Sigmoid colon (tissue), 4 donors: Measurements from ENCODE around the gene CCDC195.

Source experiments
- EP300 ChIP-seq, 4 donors: sonication (generic); formaldehyde crosslinking; IDR thresholded peaks; one replicate each; pipeline ENCODE4 v1.6.1; 2017; ENCODE audit warnings: antibody characterized with exemption in 4 of 4
- POLR2A ChIP-seq, 2 donors: fragments of 450-650 bp; IDR thresholded peaks; one replicate each; pipeline ENCODE4 v1.6.1; 2016; ENCODE audit warnings: antibody characterized with exemption in 2 of 2, mild to moderate bottlenecking in 2 of 2, moderate library complexity in 2 of 2
- TF ChIP-seq, protein P1 (sequence below), 4 experiments: fragments of 450-650 bp in 3 of 4; fragments of 200-600 bp in 1 of 4; IDR thresholded peaks; one replicate each; pipeline ENCODE4 v1.5.1; 2016 to 2019; ENCODE audit warnings: antibody characterized with exemption in 4 of 4, mild to moderate bottlenecking in 3 of 4, moderate library complexity in 2 of 4

DNA sequence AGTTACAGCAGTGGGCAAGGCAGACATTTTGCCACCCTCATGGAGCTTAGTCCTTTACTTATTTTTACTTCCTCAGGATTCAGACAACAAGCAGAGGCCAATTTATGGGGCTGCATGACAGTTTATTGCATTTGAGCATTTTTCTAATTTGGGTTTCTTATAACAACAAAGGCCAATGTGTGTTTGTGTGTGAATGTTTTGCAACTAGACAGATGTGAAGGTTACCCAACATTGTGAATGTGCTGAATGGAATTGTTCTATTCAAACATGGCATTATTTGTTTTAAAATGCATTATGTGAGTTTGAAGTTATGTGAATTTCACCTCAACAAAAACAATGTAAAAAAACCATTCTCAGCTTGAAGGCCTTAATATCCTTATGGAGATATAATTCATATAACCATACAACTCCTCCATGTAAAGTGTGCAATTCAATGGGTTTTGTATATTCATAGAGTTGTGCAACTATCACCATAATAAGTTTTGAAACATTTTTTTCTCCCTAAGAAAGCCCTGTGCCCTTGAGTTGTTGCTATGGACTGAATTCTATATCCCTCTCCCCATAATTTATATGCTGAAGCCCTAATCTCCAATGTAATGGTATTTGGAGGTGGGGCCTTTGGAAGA, 57.3 kb downstream of the CCDC195 start:
- TF ChIP-seq, protein P1, sequence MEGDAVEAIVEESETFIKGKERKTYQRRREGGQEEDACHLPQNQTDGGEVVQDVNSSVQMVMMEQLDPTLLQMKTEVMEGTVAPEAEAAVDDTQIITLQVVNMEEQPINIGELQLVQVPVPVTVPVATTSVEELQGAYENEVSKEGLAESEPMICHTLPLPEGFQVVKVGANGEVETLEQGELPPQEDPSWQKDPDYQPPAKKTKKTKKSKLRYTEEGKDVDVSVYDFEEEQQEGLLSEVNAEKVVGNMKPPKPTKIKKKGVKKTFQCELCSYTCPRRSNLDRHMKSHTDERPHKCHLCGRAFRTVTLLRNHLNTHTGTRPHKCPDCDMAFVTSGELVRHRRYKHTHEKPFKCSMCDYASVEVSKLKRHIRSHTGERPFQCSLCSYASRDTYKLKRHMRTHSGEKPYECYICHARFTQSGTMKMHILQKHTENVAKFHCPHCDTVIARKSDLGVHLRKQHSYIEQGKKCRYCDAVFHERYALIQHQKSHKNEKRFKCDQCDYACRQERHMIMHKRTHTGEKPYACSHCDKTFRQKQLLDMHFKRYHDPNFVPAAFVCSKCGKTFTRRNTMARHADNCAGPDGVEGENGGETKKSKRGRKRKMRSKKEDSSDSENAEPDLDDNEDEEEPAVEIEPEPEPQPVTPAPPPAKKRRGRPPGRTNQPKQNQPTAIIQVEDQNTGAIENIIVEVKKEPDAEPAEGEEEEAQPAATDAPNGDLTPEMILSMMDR (IDR thresholded peaks at IDR 0.05) = no peak
- TF ChIP-seq POLR2A (IDR thresholded peaks at IDR 0.05) (no peak), EP300 (IDR thresholded peaks at IDR 0.05) (no peak)
